Esophagus squamous epithelium (tissue), 4 donors: ENCODE measurements around the gene PAIP1.

Experiments used
- CTCF ChIP-seq, 6 experiments: fragments of 450-650 bp in 4 of 6; fragments of 200-600 bp in 2 of 6; sonication (generic) in 2 of 6; IDR thresholded peaks; one replicate each; pipeline ENCODE4 v1.5.1; 2016 to 2019; ENCODE audit warnings: antibody characterized with exemption in 6 of 6, mild to moderate bottlenecking in 4 of 6, moderate library complexity in 4 of 6
- POLR2A ChIP-seq, 4 donors: fragments of 450-650 bp; IDR thresholded peaks; one replicate each; pipeline ENCODE4 v1.6.1; 2017; ENCODE audit warnings: antibody characterized with exemption in 4 of 4, mild to moderate bottlenecking in 4 of 4, moderate library complexity in 3 of 4

GRCh38 chr5:43584166-43584699 is 27.4 kb upstream of the PAIP1 start:
- TF ChIP-seq CTCF (IDR thresholded peaks at IDR 0.05) (no peak), POLR2A (IDR thresholded peaks at IDR 0.05) (no peak)
